ENCODE data around the gene RPS16.
A peak's percentile ranks its signal among the peaks of the same experiment; 100 is the strongest.

RPS16 gene

DNA sequence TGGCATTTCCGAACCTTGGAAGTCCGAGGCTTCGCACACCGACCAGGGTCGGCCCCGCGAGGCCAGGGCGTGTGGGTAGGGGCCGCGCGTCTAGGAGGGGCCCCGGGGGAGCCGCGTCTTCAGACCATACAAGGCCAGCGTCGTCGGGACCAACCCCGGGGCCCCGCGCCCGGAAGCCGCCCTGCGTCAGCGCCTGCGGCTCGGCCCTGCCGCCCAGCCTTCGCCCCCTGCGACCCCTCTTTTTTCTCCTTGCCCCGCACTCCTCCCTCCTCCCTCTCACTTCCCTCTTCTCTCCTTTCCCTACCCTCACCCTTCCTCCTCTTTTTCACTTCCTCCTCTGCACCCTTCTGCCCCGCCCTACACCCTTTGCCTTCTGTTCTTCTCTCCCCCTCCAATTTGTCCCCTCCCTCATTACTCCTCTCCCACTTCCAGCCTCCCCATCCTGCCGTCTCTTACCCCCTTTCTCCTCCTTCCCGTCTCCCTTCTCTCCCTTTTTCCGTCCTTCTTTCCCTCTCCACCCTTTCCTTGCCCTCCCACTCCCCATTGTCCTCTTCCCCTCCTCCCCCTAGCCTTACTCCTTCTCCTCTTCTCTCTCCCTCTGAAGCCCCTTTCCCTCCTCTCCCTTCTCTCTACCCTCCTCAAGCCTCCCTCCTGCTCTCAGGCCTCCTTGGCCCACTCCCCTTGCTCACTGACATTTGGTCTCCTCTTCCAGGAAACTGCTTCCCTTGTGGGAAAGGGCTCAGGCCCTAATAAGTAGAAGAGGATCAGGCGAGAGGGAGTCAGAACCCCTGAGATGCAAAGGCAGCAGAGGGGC is 25.5 kb downstream of the RPS16 start:
- TF ChIP-seq, protein P1, sequence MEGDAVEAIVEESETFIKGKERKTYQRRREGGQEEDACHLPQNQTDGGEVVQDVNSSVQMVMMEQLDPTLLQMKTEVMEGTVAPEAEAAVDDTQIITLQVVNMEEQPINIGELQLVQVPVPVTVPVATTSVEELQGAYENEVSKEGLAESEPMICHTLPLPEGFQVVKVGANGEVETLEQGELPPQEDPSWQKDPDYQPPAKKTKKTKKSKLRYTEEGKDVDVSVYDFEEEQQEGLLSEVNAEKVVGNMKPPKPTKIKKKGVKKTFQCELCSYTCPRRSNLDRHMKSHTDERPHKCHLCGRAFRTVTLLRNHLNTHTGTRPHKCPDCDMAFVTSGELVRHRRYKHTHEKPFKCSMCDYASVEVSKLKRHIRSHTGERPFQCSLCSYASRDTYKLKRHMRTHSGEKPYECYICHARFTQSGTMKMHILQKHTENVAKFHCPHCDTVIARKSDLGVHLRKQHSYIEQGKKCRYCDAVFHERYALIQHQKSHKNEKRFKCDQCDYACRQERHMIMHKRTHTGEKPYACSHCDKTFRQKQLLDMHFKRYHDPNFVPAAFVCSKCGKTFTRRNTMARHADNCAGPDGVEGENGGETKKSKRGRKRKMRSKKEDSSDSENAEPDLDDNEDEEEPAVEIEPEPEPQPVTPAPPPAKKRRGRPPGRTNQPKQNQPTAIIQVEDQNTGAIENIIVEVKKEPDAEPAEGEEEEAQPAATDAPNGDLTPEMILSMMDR (IDR thresholded peaks at IDR 0.05): peak in 1 of 2 experiments; percentile 26
- H3K27me3 ChIP-seq: no peaks in the 10 kb centered on the region
- H3K27ac ChIP-seq: peak overlapping the region; percentile 99 to 100
- intact Hi-C loops (cut with DNase I; ENCODE audit: low total_unique reads): no loop called here
- DNase-seq: peak; percentile 84 to 93
- peaks cover 0 to 39% (median 31%) of the 10 kb centered on the region in 4 donors for H3K4me1 ChIP-seq
- peak overlapping the region; percentile 92 to 96 for H3K4me3 ChIP-seq
- no peaks in the 10 kb centered on the region for H3K9me3 ChIP-seq
- peaks cover 21 to 22% (median 21%) of the 10 kb centered on the region in 3 donors for H3K36me3 ChIP-seq

DNA sequence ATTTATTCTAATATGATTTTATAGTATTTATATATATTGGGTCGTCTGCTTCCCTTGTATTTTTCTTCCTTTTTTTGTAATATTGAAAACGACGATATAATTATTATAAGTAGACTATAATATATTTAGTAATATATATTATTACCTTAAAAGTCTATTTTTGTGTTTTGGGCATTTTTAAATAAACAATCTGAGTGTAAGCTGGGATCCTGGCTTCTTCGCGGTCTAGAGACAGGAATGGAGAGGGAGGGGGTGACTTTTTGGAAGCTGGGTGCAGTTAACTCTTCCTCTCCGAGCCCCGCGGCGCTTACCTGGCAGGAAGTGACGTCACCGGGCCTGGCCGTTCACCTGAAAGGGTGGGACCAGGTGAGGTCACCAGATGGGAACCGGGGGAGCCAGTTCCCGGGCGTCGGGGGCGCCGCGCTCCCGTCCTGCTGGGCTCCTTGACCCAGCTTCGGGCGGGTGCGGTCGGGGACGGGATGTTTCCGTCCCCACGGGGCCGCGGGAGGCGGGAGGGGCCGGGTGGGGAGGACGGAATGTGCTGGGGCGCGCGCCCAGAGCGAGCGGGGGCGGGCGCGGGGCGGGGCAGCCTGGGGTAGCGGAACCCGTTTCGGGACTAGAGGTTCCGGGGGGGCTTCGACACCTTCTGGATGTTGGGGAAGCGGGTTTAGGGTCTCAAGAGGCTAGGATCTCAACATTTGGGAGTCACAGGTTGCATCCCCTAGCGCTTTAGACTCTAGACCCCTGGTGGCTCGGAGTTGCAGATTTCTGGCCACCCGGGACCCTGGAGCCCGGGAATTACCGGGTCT is 26.3 kb downstream of the RPS16 start:
- H3K4me1 ChIP-seq: peaks cover 0 to 39% (median 29%) of the 10 kb centered on the region in 4 donors
- peak; percentile 90 to 97 for DNase-seq

DNA sequence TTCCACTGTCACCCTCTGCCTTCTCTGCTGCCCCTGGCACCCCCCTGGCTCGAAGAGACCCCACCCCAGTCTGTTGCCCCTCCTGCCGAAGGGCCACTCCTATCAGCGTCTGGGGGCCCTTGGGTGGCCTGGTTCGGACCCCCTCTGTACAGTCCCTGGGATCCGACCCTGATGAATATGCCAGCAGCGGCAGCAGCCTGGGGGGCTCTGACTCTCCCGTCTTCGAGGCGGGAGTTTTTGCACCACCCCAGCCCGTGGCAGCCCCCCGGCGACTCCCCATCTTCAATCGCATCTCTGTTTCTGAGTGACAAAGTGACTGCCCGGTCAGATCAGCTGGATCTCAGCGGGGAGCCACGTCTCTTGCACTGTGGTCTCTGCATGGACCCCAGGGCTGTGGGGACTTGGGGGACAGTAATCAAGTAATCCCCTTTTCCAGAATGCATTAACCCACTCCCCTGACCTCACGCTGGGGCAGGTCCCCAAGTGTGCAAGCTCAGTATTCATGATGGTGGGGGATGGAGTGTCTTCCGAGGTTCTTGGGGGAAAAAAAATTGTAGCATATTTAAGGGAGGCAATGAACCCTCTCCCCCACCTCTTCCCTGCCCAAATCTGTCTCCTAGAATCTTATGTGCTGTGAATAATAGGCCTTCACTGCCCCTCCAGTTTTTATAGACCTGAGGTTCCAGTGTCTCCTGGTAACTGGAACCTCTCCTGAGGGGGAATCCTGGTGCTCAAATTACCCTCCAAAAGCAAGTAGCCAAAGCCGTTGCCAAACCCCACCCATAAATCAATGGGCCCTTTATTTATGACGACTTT is 27.1 kb downstream of the RPS16 start:
- H3K36me3 ChIP-seq: peaks cover 21 to 22% (median 21%) of the 10 kb centered on the region in 3 donors
- intact Hi-C loops (cut with DNase I; ENCODE audit: low total_unique reads): no loop called here
- H3K9me3 ChIP-seq: no peaks in the 10 kb centered on the region
- peak overlapping the region; percentile 92 to 96 for H3K4me3 ChIP-seq
- TF ChIP-seq, protein P1 (IDR thresholded peaks at IDR 0.05): no peak
- no peak for DNase-seq
- peak overlapping the region; percentile 99 to 100 for H3K27ac ChIP-seq
- peaks cover 0 to 37% (median 31%) of the 10 kb centered on the region in 4 donors for H3K4me1 ChIP-seq
- no peaks in the 10 kb centered on the region for H3K27me3 ChIP-seq

More for the DNA sequence above, 26.3 kb downstream of the RPS16 start:
- Histone ChIP-seq H3K36me3 (peaks cover 21 to 22% (median 21%) of the 10 kb centered on the region in 3 donors), H3K27ac (peak overlapping the region; percentile 99 to 100), H3K4me3 (peak overlapping the region; percentile 92 to 96), H3K27me3 (no peaks in the 10 kb centered on the region), H3K9me3 (no peaks in the 10 kb centered on the region)
- TF ChIP-seq, protein P1 (IDR thresholded peaks at IDR 0.05): no peak
- intact Hi-C loops (cut with DNase I; ENCODE audit: low total_unique reads): no loop called here

DNA sequence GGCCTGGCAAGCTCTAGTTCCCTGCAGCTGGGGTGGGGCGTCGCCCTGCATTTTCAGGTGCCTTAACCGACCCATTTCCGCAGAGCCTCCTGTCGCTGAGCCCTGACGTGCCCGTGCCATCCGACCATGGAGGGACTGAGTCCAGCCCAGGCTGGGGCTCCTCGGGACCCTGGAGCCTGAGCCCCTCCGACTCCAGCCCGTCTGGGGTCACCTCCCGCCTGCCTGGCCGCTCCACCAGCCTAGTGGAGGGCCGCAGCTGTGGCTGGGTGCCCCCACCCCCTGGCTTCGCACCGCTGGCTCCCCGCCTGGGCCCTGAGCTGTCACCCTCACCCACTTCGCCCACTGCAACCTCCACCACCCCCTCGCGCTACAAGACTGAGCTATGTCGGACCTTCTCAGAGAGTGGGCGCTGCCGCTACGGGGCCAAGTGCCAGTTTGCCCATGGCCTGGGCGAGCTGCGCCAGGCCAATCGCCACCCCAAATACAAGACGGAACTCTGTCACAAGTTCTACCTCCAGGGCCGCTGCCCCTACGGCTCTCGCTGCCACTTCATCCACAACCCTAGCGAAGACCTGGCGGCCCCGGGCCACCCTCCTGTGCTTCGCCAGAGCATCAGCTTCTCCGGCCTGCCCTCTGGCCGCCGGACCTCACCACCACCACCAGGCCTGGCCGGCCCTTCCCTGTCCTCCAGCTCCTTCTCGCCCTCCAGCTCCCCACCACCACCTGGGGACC is 27.9 kb downstream of the RPS16 start:
- no peaks in the 10 kb centered on the region for H3K9me3 ChIP-seq
- H3K27ac ChIP-seq: peak overlapping the region; percentile 99 to 100
- intact Hi-C loops (cut with DNase I; ENCODE audit: low total_unique reads): no loop called here
- H3K27me3 ChIP-seq: no peaks in the 10 kb centered on the region
- peak overlapping the region; percentile 92 to 96 for H3K4me3 ChIP-seq
- TF ChIP-seq, protein P1 (IDR thresholded peaks at IDR 0.05): no peak
- peaks cover 0 to 42% (median 33%) of the 10 kb centered on the region in 4 donors for H3K4me1 ChIP-seq
- peaks cover 21 to 22% (median 21%) of the 10 kb centered on the region in 3 donors for H3K36me3 ChIP-seq
- DNase-seq: no peak

DNA sequence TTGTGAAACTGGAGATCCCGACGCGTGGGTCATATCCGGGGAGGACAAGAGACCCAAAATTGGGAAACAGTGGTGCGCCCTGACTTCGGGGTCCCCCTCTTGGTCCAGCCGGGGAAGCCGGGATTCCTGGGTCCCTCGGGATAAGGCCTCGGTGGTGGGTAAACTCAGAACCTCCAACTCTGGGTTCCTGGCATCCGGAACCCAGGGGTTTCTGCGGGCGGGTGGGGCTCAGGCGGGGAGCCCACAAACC is 28.4 kb downstream of the RPS16 start:
- Histone ChIP-seq H3K27ac (peak overlapping the region; percentile 99 to 100), H3K27me3 (no peaks in the 10 kb centered on the region), H3K36me3 (peaks cover 21 to 22% (median 21%) of the 10 kb centered on the region in 3 donors), H3K4me1 (peaks cover 0 to 47% (median 36%) of the 10 kb centered on the region in 4 donors), H3K4me3 (peak overlapping the region; percentile 92 to 96), H3K9me3 (no peaks in the 10 kb centered on the region)
- DNase-seq: no peak
- intact Hi-C loops (cut with DNase I; ENCODE audit: low total_unique reads): no loop called here
- TF ChIP-seq, protein P1 (IDR thresholded peaks at IDR 0.05): no peak

Measured in tibial artery (tissue), 4 donors.